Measurements from ENCODE around the gene ANKRD63. TPM values are rescaled to one million over a fixed set of nuclear protein-coding genes. Genes with fewer than 3 reads are reported as not detected.

ANKRD63 gene
- total RNA-seq, 1 experiment from 2014 or later = 2.5 TPM

GRCh38 chr15:40300367-40300766, 17.5 kb upstream of the ANKRD63 start:
- no peaks in the 10 kb centered on the region for H3K36me3 ChIP-seq (ENCODE audit: insufficient read depth, low read length, poor library complexity, severe bottlenecking)
- intact Hi-C loops (cut with micrococcal nuclease; ENCODE audit: unreplicated experiment) = no loop called here
- ChIA-PET POLR2A (ENCODE audit: low non-redundant PET) (no interaction called here), CTCF (no interaction called here)
- BruUV-seq (replicated peaks) = no TSS peak
- no peaks in the 10 kb centered on the region for H3K9me3 ChIP-seq (ENCODE audit: low read depth, low read length, poor library complexity, severe bottlenecking)
- no peak for DNase-seq (ENCODE audit: low spot score)
- no peaks in the 10 kb centered on the region for H3K4me1 ChIP-seq (ENCODE audit: insufficient read depth, low read length, poor library complexity, severe bottlenecking)
- no peak for TF ChIP-seq EZH2 (IDR thresholded peaks at IDR 0.05; ENCODE audit: borderline replicate concordance, low read depth, low read length, poor library complexity, severe bottlenecking)
- TF ChIP-seq, protein P1, sequence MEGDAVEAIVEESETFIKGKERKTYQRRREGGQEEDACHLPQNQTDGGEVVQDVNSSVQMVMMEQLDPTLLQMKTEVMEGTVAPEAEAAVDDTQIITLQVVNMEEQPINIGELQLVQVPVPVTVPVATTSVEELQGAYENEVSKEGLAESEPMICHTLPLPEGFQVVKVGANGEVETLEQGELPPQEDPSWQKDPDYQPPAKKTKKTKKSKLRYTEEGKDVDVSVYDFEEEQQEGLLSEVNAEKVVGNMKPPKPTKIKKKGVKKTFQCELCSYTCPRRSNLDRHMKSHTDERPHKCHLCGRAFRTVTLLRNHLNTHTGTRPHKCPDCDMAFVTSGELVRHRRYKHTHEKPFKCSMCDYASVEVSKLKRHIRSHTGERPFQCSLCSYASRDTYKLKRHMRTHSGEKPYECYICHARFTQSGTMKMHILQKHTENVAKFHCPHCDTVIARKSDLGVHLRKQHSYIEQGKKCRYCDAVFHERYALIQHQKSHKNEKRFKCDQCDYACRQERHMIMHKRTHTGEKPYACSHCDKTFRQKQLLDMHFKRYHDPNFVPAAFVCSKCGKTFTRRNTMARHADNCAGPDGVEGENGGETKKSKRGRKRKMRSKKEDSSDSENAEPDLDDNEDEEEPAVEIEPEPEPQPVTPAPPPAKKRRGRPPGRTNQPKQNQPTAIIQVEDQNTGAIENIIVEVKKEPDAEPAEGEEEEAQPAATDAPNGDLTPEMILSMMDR (conservative IDR thresholded peaks at IDR 0.05; ENCODE audit: low read depth, low read length) = no peak
- no peak overlapping the region for H3K27ac ChIP-seq (ENCODE audit: low read depth, low read length, poor library complexity, severe bottlenecking)
- no peak overlapping the region for H3K4me3 ChIP-seq (ENCODE audit: low read depth, low read length, poor library complexity, severe bottlenecking)
- H3K27me3 ChIP-seq (replicated peaks; ENCODE audit: insufficient read depth, low read depth, low read length, poor library complexity) = no peaks in the 10 kb centered on the region

DNA sequence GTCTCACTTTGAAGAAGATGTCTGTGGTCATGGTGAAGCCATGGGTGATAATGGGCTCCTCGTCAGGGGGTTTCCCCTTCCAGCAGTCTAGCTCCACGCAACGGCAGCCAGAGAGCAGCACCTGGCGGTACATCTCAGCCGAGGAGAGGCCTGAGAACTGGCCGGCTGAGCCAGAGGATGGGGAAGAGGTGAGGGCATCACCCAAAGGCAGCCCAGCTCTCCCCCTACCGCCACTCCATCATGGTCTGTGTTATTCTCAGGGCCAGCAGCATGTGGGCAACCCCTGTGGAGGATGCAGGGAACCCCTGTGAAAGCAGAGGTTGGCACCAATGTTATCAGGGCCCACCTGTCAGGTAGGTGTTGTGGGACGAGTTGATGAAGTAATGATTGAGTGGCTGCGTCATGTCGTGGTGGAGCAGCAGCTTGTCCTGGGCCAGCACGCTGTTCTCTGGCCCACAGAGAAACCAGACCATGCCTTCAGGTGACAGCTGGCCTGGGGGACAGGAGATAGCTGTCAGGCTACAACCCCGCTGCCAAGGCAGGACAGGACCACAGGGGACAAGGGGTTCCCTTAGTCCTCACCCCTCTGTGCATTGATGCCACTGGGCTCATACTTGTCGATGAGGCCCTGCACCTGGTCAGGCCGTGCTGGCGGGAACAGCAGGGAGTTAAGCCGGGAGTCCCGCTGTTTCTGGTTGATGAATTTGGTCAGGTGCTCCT, 15.5 kb upstream of the ANKRD63 start:
- no peak for TF ChIP-seq EZH2 (IDR thresholded peaks at IDR 0.05; ENCODE audit: borderline replicate concordance, low read depth, low read length, poor library complexity, severe bottlenecking)
- TF ChIP-seq, protein P1 (conservative IDR thresholded peaks at IDR 0.05; ENCODE audit: low read depth, low read length) = no peak
- no peaks in the 10 kb centered on the region for H3K4me1 ChIP-seq (ENCODE audit: insufficient read depth, low read length, poor library complexity, severe bottlenecking)
- DNase-seq (ENCODE audit: low spot score) = no peak
- no peak overlapping the region for H3K27ac ChIP-seq (ENCODE audit: low read depth, low read length, poor library complexity, severe bottlenecking)
- ChIA-PET CTCF (no interaction called here), POLR2A (ENCODE audit: low non-redundant PET) (interaction anchor here (0.6 kb wide), 1 partner anchor 291 kb away, joined by 6 read pairs; no protein-coding TSS in a partner anchor)
- H3K36me3 ChIP-seq (ENCODE audit: insufficient read depth, low read length, poor library complexity, severe bottlenecking) = no peaks in the 10 kb centered on the region
- no peaks in the 10 kb centered on the region for H3K27me3 ChIP-seq (replicated peaks; ENCODE audit: insufficient read depth, low read depth, low read length, poor library complexity)
- intact Hi-C loops (cut with micrococcal nuclease; ENCODE audit: unreplicated experiment) = no loop called here
- no TSS peak for BruUV-seq (replicated peaks)
- H3K4me3 ChIP-seq (ENCODE audit: low read depth, low read length, poor library complexity, severe bottlenecking) = no peak overlapping the region
- no peaks in the 10 kb centered on the region for H3K9me3 ChIP-seq (ENCODE audit: low read depth, low read length, poor library complexity, severe bottlenecking)

DNA sequence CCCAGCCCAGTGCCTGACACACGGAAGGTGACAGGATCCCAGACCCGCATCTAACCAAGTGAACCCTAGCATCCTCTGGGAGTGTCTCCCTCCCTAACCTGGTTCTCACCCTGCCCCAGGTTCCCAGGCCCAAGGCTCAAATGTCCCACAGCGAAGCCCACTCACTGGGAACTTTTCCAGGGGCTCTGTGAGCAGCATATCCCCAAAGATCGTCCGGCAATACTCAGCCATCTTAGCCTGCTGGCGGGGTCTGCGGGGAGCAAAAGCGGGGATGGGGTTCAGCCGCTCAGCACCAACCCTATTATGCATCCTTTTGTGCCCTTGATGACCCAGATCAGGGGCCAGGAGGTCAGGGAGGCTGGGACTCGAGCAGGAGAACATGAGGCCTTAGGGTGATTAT, 14.5 kb upstream of the ANKRD63 start:
- TF ChIP-seq, protein P1 (conservative IDR thresholded peaks at IDR 0.05; ENCODE audit: low read depth, low read length) = no peak
- no peak for TF ChIP-seq EZH2 (IDR thresholded peaks at IDR 0.05; ENCODE audit: borderline replicate concordance, low read depth, low read length, poor library complexity, severe bottlenecking)
- no peak for DNase-seq (ENCODE audit: low spot score)
- H3K27ac ChIP-seq (ENCODE audit: low read depth, low read length, poor library complexity, severe bottlenecking) = no peak overlapping the region
- ChIA-PET CTCF (no interaction called here), POLR2A (ENCODE audit: low non-redundant PET) (no interaction called here)
- no peak overlapping the region for H3K4me3 ChIP-seq (ENCODE audit: low read depth, low read length, poor library complexity, severe bottlenecking)
- H3K27me3 ChIP-seq (replicated peaks; ENCODE audit: insufficient read depth, low read depth, low read length, poor library complexity) = no peaks in the 10 kb centered on the region
- BruUV-seq (replicated peaks) = no TSS peak
- no peaks in the 10 kb centered on the region for H3K36me3 ChIP-seq (ENCODE audit: insufficient read depth, low read length, poor library complexity, severe bottlenecking)
- H3K4me1 ChIP-seq (ENCODE audit: insufficient read depth, low read length, poor library complexity, severe bottlenecking) = no peaks in the 10 kb centered on the region
- no peaks in the 10 kb centered on the region for H3K9me3 ChIP-seq (ENCODE audit: low read depth, low read length, poor library complexity, severe bottlenecking)
- intact Hi-C loops (cut with micrococcal nuclease; ENCODE audit: unreplicated experiment) = no loop called here

Measured in A673 (cell line).